IgD-negative memory B cell (primary cell): Measurements from ENCODE around the gene COBLL1. TPM values are rescaled to one million over a fixed set of nuclear protein-coding genes. Genes with fewer than 3 reads are reported as not detected.
A peak's percentile ranks its signal among the peaks of the same experiment; 100 is the strongest.
"Not testable (repeated sequence)": the region's sequence is repeated elsewhere in the genome, so short reads cannot be mapped to it uniquely, and the experiment has no call there.

ENCODE experiments used
- H3K27ac Mint-ChIP-seq, 3 donors: one replicate each; pipeline ENCODE4 v1.8.0; 2020 to 2022; ENCODE audit warnings: mild to moderate bottlenecking in 3 of 3, mixed read lengths in 3 of 3, moderate library complexity in 1 of 3
- H3K27me3 Mint-ChIP-seq: one replicate; pipeline ENCODE4 v1.8.0; 2021; ENCODE audit warnings: mixed read lengths
- H3K36me3 Mint-ChIP-seq: one replicate; pipeline ENCODE4 v1.8.0; 2020; ENCODE audit warnings: mild to moderate bottlenecking, mixed read lengths
- H3K4me1 Mint-ChIP-seq, 3 donors: one replicate each; pipeline ENCODE4 v1.8.0; 2020 to 2022; ENCODE audit warnings: mixed read lengths in 3 of 3, mild to moderate bottlenecking in 1 of 3
- H3K4me3 Mint-ChIP-seq, 4 donors: one replicate each; pipeline ENCODE4 v1.8.0; 2020 to 2022; ENCODE audit warnings: mild to moderate bottlenecking in 4 of 4, mixed read lengths in 4 of 4, moderate library complexity in 3 of 4
- H3K9me3 Mint-ChIP-seq, 3 donors: one replicate each; pipeline ENCODE4 v1.8.0; 2020 to 2021; ENCODE audit warnings: mixed read lengths in 3 of 3, mild to moderate bottlenecking in 1 of 3
- polyA plus RNA-seq: library from polyadenylated mRNA; unstranded; fragments of 300-500 nt; fragmentation: Illumina TruSeq; gene quantifications from one replicate; pipeline ENCODE4 v1.2.3, GENCODE V29; 2021

Gene COBLL1
- polyA plus RNA-seq, 1 donor from 2014 or later, result 114 TPM

- no peak overlapping the region for H3K27ac Mint-ChIP-seq
- no peaks in the 10 kb centered on the region for H3K36me3 Mint-ChIP-seq
- H3K27me3 Mint-ChIP-seq, result no peaks in the 10 kb centered on the region
- H3K4me3 Mint-ChIP-seq, result no peak overlapping the region
- peaks cover 2 to 19% (median 3%) of the 10 kb centered on the region in 3 donors for H3K4me1 Mint-ChIP-seq
- no peaks in the 10 kb centered on the region for H3K9me3 Mint-ChIP-seq
Observed at GRCh38 chr2:164770421-164770916, 71.2 kb downstream of the COBLL1 start.

- no peaks in the 10 kb centered on the region for H3K36me3 Mint-ChIP-seq
- H3K27ac Mint-ChIP-seq, result no peak overlapping the region
- H3K27me3 Mint-ChIP-seq, result no peaks in the 10 kb centered on the region
- peaks cover 8 to 24% (median 11%) of the 10 kb centered on the region in 3 donors for H3K4me1 Mint-ChIP-seq
- H3K9me3 Mint-ChIP-seq, result no peaks in the 10 kb centered on the region
- no peak overlapping the region for H3K4me3 Mint-ChIP-seq
Observed at GRCh38 chr2:164766954-164767320, 74.7 kb downstream of the COBLL1 start.

GRCh38 chr2:164766216-164766953 lies 75.2 kb downstream of the COBLL1 start:
- Mint-ChIP-seq H3K27me3 (no peaks in the 10 kb centered on the region), H3K36me3 (no peaks in the 10 kb centered on the region), H3K4me1 (peaks cover 13 to 29% (median 15%) of the 10 kb centered on the region in 3 donors), H3K4me3 (no peak overlapping the region), H3K27ac (peak overlapping the region in 2 of 3 donors; percentile 10 to 14), H3K9me3 (no peaks in the 10 kb centered on the region)

GRCh38 chr2:164764996-164765395 lies 76.6 kb downstream of the COBLL1 start:
- no peak overlapping the region for H3K27ac Mint-ChIP-seq
- H3K27me3 Mint-ChIP-seq, result no peaks in the 10 kb centered on the region
- no peaks in the 10 kb centered on the region for H3K36me3 Mint-ChIP-seq
- no peak overlapping the region for H3K4me3 Mint-ChIP-seq
- no peaks in the 10 kb centered on the region for H3K9me3 Mint-ChIP-seq
- H3K4me1 Mint-ChIP-seq, result peaks cover 14 to 26% (median 16%) of the 10 kb centered on the region in 3 donors

GRCh38 chr2:164764474-164764873 lies 77.1 kb downstream of the COBLL1 start:
- Mint-ChIP-seq H3K36me3 (no peaks in the 10 kb centered on the region), H3K27me3 (no peaks in the 10 kb centered on the region), H3K4me3 (no peak overlapping the region), H3K9me3 (no peaks in the 10 kb centered on the region), H3K27ac (no peak overlapping the region), H3K4me1 (peaks cover 16 to 25% (median 17%) of the 10 kb centered on the region in 3 donors)

GRCh38 chr2:164763431-164763830 lies 78.2 kb downstream of the COBLL1 start:
- H3K27me3 Mint-ChIP-seq, result no peaks in the 10 kb centered on the region
- H3K9me3 Mint-ChIP-seq, result no peaks in the 10 kb centered on the region
- no peaks in the 10 kb centered on the region for H3K36me3 Mint-ChIP-seq
- H3K4me1 Mint-ChIP-seq, result peaks cover 14 to 25% (median 16%) of the 10 kb centered on the region in 3 donors
- H3K4me3 Mint-ChIP-seq, result no peak overlapping the region
- H3K27ac Mint-ChIP-seq, result peak overlapping the region in 1 of 3 donors; percentile 87

GRCh38 chr2:164761737-164762460 lies 79.7 kb downstream of the COBLL1 start:
- no peaks in the 10 kb centered on the region for H3K36me3 Mint-ChIP-seq
- H3K4me1 Mint-ChIP-seq, result peaks cover 19 to 32% (median 20%) of the 10 kb centered on the region in 3 donors
- peak overlapping the region; percentile 87 to 97 (median 94) for H3K27ac Mint-ChIP-seq
- no peaks in the 10 kb centered on the region for H3K27me3 Mint-ChIP-seq
- peak overlapping the region; percentile 97 for H3K4me3 Mint-ChIP-seq
- no peaks in the 10 kb centered on the region for H3K9me3 Mint-ChIP-seq

GRCh38 chr2:164761201-164761600 lies 80.4 kb downstream of the COBLL1 start:
- H3K9me3 Mint-ChIP-seq, H3K36me3 Mint-ChIP-seq, H3K27me3 Mint-ChIP-seq: not testable (repeated sequence)
- H3K4me3 Mint-ChIP-seq, result peak overlapping the region; percentile 97
- peaks cover 23 to 34% (median 25%) of the 10 kb centered on the region in 3 donors for H3K4me1 Mint-ChIP-seq
- peak overlapping the region; percentile 87 to 97 (median 94) for H3K27ac Mint-ChIP-seq

DNA sequence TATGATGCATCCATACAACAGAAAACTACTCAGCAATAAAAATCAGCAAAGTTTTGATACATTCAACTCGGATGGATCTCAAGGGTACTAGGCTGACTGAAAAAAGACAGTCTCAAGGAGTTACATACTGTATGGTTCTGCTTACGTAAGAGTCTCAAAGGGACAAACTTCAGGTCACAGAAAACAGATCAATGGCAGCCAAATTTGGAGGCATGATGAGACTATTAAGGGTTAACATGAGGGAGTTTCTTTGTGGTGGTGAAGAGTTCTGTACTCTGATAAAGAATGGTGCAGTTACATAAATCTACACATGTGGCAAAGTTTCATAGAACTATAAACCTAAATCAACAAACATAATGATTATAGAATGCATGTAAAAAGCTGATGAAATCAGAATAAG lies 81.4 kb downstream of the COBLL1 start:
- peak overlapping the region; percentile 87 to 94 (median 92) for H3K27ac Mint-ChIP-seq
- no peaks in the 10 kb centered on the region for H3K27me3 Mint-ChIP-seq
- peak overlapping the region; percentile 97 for H3K4me3 Mint-ChIP-seq
- H3K36me3 Mint-ChIP-seq, result no peaks in the 10 kb centered on the region
- H3K4me1 Mint-ChIP-seq, result peaks cover 25 to 35% (median 35%) of the 10 kb centered on the region in 3 donors
- H3K9me3 Mint-ChIP-seq, result no peaks in the 10 kb centered on the region

DNA sequence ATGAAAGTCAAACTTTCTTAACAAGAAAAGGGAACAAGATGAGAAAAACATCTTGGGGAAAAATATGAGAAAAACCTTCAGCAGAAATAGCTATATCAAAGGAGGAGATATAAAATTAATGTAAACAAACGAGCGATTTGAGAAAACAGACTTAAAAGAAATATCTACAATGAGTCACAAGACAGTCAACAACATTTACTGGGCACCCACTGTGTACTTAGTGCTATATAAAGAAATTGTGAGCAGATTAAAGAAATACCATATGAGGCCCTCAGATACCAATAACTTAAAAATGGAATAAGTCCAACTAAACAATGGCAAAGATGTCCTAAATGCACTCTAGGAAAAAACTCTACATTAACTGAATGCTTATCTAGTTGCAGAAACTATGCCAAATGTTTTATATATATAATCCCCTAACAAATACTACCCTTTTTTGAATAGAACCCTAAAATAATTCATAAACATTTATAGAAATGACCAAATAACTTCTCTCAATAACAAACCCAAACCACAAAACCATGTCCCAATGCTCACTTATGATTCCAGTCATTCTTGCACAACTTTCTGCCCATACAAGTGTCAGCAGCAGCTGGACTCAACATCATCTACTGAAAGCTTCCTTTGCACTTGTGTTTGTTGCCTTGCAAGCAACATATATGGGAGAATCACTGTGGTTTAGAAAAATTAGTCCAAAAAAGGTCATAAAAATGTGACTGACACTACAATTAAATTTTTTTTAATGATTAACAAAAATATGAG lies 83.5 kb downstream of the COBLL1 start:
- H3K36me3 Mint-ChIP-seq, result no peaks in the 10 kb centered on the region
- peak overlapping the region; percentile 83 to 95 (median 92) for H3K4me3 Mint-ChIP-seq
- no peaks in the 10 kb centered on the region for H3K27me3 Mint-ChIP-seq
- peak overlapping the region; percentile 63 to 92 (median 88) for H3K27ac Mint-ChIP-seq
- no peaks in the 10 kb centered on the region for H3K9me3 Mint-ChIP-seq
- peaks cover 35 to 50% (median 45%) of the 10 kb centered on the region in 3 donors for H3K4me1 Mint-ChIP-seq

DNA sequence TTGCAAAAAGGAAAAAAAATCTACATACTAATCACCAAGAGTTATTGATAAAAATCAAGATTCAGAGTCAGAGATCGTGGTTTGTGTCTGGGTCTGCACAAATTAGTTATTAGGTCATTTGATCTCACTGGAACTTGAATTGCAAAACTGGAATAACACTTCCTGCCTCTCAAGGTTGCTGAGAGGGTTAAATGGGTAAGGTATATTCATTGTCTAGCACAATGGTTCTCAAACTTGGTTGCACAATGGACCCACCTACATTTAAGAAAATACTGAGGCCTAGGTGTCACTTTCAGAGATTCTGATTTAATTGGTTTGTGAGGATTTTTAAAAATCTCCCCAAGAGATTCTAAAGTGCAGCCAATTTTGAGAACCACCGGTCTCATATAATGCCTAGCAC lies 84.8 kb downstream of the COBLL1 start:
- Mint-ChIP-seq H3K27me3 (no peaks in the 10 kb centered on the region), H3K4me1 (peaks cover 30 to 54% (median 38%) of the 10 kb centered on the region in 3 donors), H3K4me3 (peak overlapping the region; percentile 59 to 91 (median 75)), H3K9me3 (no peaks in the 10 kb centered on the region), H3K36me3 (no peaks in the 10 kb centered on the region), H3K27ac (peak overlapping the region in 2 of 3 donors; percentile 57 to 95)

- H3K36me3 Mint-ChIP-seq, result peaks cover 2% of the 10 kb centered on the region
- H3K9me3 Mint-ChIP-seq, result no peaks in the 10 kb centered on the region
- peaks cover 30 to 57% (median 38%) of the 10 kb centered on the region in 3 donors for H3K4me1 Mint-ChIP-seq
- H3K27ac Mint-ChIP-seq, result peak overlapping the region; percentile 85 to 98 (median 97)
- H3K4me3 Mint-ChIP-seq, result peak overlapping the region; percentile 46 to 91 (median 83)
- H3K27me3 Mint-ChIP-seq, result no peaks in the 10 kb centered on the region
Observed at GRCh38 chr2:164755952-164756351, 85.7 kb downstream of the COBLL1 start.

GRCh38 chr2:164754157-164755093 lies 87.2 kb downstream of the COBLL1 start:
- H3K36me3 Mint-ChIP-seq, result peaks cover 2% of the 10 kb centered on the region
- peaks cover 42 to 70% (median 53%) of the 10 kb centered on the region in 3 donors for H3K4me1 Mint-ChIP-seq
- H3K27ac Mint-ChIP-seq, result peak overlapping the region; percentile 85 to 98 (median 97)
- no peaks in the 10 kb centered on the region for H3K9me3 Mint-ChIP-seq
- H3K4me3 Mint-ChIP-seq, result peak overlapping the region; percentile 76 to 91 (median 84)
- no peaks in the 10 kb centered on the region for H3K27me3 Mint-ChIP-seq

GRCh38 chr2:164752956-164753355 lies 88.7 kb downstream of the COBLL1 start:
- no peaks in the 10 kb centered on the region for H3K9me3 Mint-ChIP-seq
- H3K27ac Mint-ChIP-seq, result peak overlapping the region in 1 of 3 donors; percentile 76
- peaks cover 2% of the 10 kb centered on the region for H3K36me3 Mint-ChIP-seq
- H3K4me3 Mint-ChIP-seq, result peak overlapping the region in 1 of 4 donors; percentile 39
- no peaks in the 10 kb centered on the region for H3K27me3 Mint-ChIP-seq
- H3K4me1 Mint-ChIP-seq, result peaks cover 48 to 70% (median 54%) of the 10 kb centered on the region in 3 donors
